ENCODE measurements around the gene YY1. TPM values are rescaled to one million over a fixed set of nuclear protein-coding genes. Genes with fewer than 3 reads are reported as not detected.

YY1 gene
- total and polyA plus RNA-seq, 2 of the 8 experiments (the other 6 are each of a cell fraction or from before 2014, with no cell fraction given): 26.4 to 106 TPM

DNA sequence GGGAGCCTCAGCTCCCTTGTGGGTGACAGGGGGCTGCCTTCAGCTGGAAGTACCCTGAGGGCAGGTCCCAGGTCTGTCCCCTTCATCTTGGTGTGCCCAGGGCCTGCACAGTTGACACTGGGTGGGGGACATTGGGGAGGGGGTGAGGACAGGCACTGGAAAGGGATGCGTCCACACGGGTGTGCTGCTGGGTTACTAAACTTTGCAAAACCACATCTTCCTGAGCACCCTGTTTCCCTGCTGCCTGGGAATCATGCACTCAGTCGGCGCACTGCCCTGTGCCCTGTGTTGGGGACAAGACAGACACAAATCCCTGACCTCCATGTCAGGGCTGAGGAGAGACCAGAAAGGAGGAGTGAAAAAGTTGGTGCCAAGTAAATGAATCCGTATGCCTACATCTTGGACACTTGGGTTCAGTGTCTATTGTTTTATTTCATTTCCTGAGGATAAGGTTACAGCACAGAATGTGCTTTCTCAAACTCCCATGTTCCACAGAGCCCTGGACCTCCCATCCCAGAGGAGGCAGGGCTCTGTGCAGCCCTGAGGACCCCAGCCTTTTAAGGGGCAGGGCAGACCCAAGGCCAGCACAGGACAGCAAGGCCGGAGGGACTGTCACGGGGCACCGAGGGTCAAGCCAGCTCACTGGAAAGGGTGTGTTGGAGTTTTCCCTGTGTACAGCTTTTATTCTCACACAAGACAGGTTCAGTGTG, 70.2 kb downstream of the YY1 start (continued):
- no peak for TF ChIP-seq CHD7 (IDR thresholded peaks at IDR 0.05; ENCODE audit: insufficient replicate concordance, low read length)
- TF ChIP-seq TCF12 (IDR thresholded peaks at IDR 0.05; ENCODE audit: low read depth, low read length): no peak
- no peak for TF ChIP-seq SIX5 (IDR thresholded peaks at IDR 0.05; ENCODE audit: low read depth, low read length)
- no peak for TF ChIP-seq USF2 (IDR thresholded peaks at IDR 0.05; ENCODE audit: low read length)
- no peak for TF ChIP-seq SP4 (IDR thresholded peaks at IDR 0.05; ENCODE audit: low read length)
- TF ChIP-seq ZNF274 (IDR thresholded peaks at IDR 0.05; ENCODE audit: borderline replicate concordance, extremely low read depth, low read length): no peak
- no peak for TF ChIP-seq HDAC6 (IDR thresholded peaks at IDR 0.05; ENCODE audit: low read depth, low read length)
- TF ChIP-seq RBBP5 (IDR thresholded peaks at IDR 0.05; ENCODE audit: borderline replicate concordance, low read depth, low read length): no peak
- no peak for TF ChIP-seq RXRA (IDR thresholded peaks at IDR 0.05; ENCODE audit: insufficient read depth, low read depth, low read length)
- no peak for TF ChIP-seq YY1 (IDR thresholded peaks at IDR 0.05; ENCODE audit: low read depth, low read length)
